ENCODE results near the gene TSC22D3.

GRCh38 chrX:107818900-107819521, 43.4 kb upstream of the TSC22D3 start:
- no peak for TF ChIP-seq CTCF (IDR thresholded peaks at IDR 0.05; ENCODE audit: insufficient read depth, low read length, poor library complexity, severe bottlenecking)
- TF ChIP-seq EZH2phosphoT487 (conservative IDR thresholded peaks at IDR 0.05; ENCODE audit: low read length) = no peak

Measured in SU-DHL-6 (cell line).